Bronchial epithelial cell (primary cell): ENCODE measurements around the gene NEMP2. TPM values are rescaled to one million over a fixed set of nuclear protein-coding genes. Genes with fewer than 3 reads are reported as not detected.

Source experiments
- DNase-seq: peaks from one replicate; pipeline ENCODE4 v3.0.0-alpha.2; 2010; ENCODE audit warnings: low read depth
- FAIRE-seq: peaks from 2 replicates; lab custom pipeline; 2011; peaks lifted over from hg19 to GRCh38; lab: Jason Lieb, UNC
- H3K27me3 ChIP-seq: 2 replicates; pipeline ENCODE4 v1.5.1; 2011; ENCODE audit warnings: low read length; ENCODE audit not compliant: control insufficient read depth, insufficient read depth
- H3K36me3 ChIP-seq: 2 replicates; pipeline ENCODE4 v1.5.1; 2011; ENCODE audit warnings: low read length; ENCODE audit not compliant: control insufficient read depth, insufficient read depth
- H3K4me3 ChIP-seq: 2 replicates; pipeline ENCODE4 v1.5.1; 2011; ENCODE audit warnings: mild to moderate bottlenecking, low read depth, low read length, control low read depth
- CTCF ChIP-seq: IDR thresholded peaks from 2 replicates; pipeline ENCODE4 v1.5.1; 2011; ENCODE audit warnings: mild to moderate bottlenecking, moderate library complexity, low read length, control low read depth, inconsistent platforms; ENCODE audit not compliant: insufficient read depth, severe bottlenecking
- total RNA-seq: library from RNA; depleted of rRNA; stranded (reverse); fragments of >200 nt; gene quantifications from 2 replicates; pipeline ENCODE4 v1.2.1, GENCODE V29; 2014

NEMP2 gene
- total RNA-seq, 1 donor from 2014 or later = 1.8 TPM

GRCh38 chr2:190526105-190526750, 8.3 kb downstream of the NEMP2 start:
- TF ChIP-seq CTCF = no peak
- FAIRE-seq (no peak), DNase-seq (no peak)
- H3K36me3 ChIP-seq = no peaks in the 10 kb centered on the region
- H3K27me3 ChIP-seq = no peaks in the 10 kb centered on the region
- no peak overlapping the region for H3K4me3 ChIP-seq

- Histone ChIP-seq H3K27me3 (no peaks in the 10 kb centered on the region), H3K4me3 (no peak overlapping the region), H3K36me3 (no peaks in the 10 kb centered on the region)
- TF ChIP-seq CTCF = no peak
- DNase-seq = no peak
- FAIRE-seq = no peak
Measured at GRCh38 chr2:190524928-190525327, 9.6 kb downstream of the NEMP2 start.

GRCh38 chr2:190519975-190520767, 14.4 kb downstream of the NEMP2 start:
- Histone ChIP-seq H3K4me3 (no peak overlapping the region), H3K27me3 (no peaks in the 10 kb centered on the region), H3K36me3 (no peaks in the 10 kb centered on the region)
- FAIRE-seq (peak; percentile 32), DNase-seq (no peak)
- no peak for TF ChIP-seq CTCF

GRCh38 chr2:190517468-190517867, 17.1 kb downstream of the NEMP2 start:
- no peak for FAIRE-seq

GRCh38 chr2:190515687-190516086, 18.8 kb downstream of the NEMP2 start:
- TF ChIP-seq CTCF = no peak
- no peak overlapping the region for H3K4me3 ChIP-seq
- H3K27me3 ChIP-seq = no peaks in the 10 kb centered on the region
- FAIRE-seq (no peak), DNase-seq (no peak)
- H3K36me3 ChIP-seq = no peaks in the 10 kb centered on the region

More at GRCh38 chr2:190517468-190517867, 17.1 kb downstream of the NEMP2 start:
- DNase-seq = no peak
- TF ChIP-seq CTCF = no peak
- no peak overlapping the region for H3K4me3 ChIP-seq
- H3K27me3 ChIP-seq = no peaks in the 10 kb centered on the region
- H3K36me3 ChIP-seq = no peaks in the 10 kb centered on the region

- Histone ChIP-seq H3K36me3 (no peaks in the 10 kb centered on the region), H3K4me3 (no peak overlapping the region), H3K27me3 (no peaks in the 10 kb centered on the region)
- DNase-seq (no peak), FAIRE-seq (no peak)
- no peak for TF ChIP-seq CTCF
Measured at GRCh38 chr2:190514676-190515075, 19.8 kb downstream of the NEMP2 start.
